Activated naive CD8-positive, alpha-beta T cell treated with anti-CD3 and anti-CD28 coated beads, Interleukin-2, amount 50 U/mL, for 24 hours (primary cell): ENCODE measurements around the gene GAREM1.

ENCODE experiments used
- ATAC-seq: fragments of 150-1000 bp; cut with Tn5 transposase; one replicate; pipeline ENCODE4 v1.10.0; 2021
- DNase-seq: peaks from one replicate; pipeline ENCODE4 v3.0.0; 2021
- H3K27ac Mint-ChIP-seq: one replicate; pipeline ENCODE4 v1.8.0; 2021; ENCODE audit warnings: mild to moderate bottlenecking, mixed read lengths
- H3K27me3 Mint-ChIP-seq: one replicate; pipeline ENCODE4 v1.8.0; 2021; ENCODE audit warnings: mixed read lengths
- H3K36me3 Mint-ChIP-seq: one replicate; pipeline ENCODE4 v1.8.0; 2021; ENCODE audit warnings: low read depth, mixed read lengths
- H3K4me1 Mint-ChIP-seq: one replicate; pipeline ENCODE4 v1.8.0; 2021; ENCODE audit warnings: mixed read lengths
- H3K4me3 Mint-ChIP-seq: one replicate; pipeline ENCODE4 v1.8.0; 2021; ENCODE audit warnings: mild to moderate bottlenecking, moderate library complexity, mixed read lengths
- H3K9me3 Mint-ChIP-seq: one replicate; pipeline ENCODE4 v1.8.0; 2021; ENCODE audit warnings: mixed read lengths

GAREM1 gene

DNA sequence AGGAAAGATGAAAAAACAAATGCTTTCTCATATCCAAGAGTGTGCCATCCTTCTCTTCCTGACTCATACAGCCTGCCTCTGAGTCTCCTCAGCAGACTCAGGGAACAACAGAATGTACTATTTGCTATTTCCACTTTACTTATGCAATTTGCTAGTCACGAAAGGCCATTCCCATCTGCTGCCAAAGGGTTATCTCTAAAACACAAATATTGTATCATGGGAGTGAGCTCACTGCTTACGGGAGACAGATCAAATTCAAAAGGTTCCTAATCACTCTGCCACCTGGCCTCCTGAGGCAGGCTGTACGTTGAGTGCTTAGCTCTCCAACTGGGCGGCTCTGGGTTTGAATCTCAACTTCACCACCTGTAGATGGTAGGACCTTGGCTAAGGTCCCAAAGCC, 92.0 kb downstream of the GAREM1 start:
- no peaks in the 10 kb centered on the region for H3K36me3 Mint-ChIP-seq
- ATAC-seq = no peak
- H3K4me3 Mint-ChIP-seq = no peak overlapping the region
- no peak for DNase-seq
- H3K4me1 Mint-ChIP-seq = no peaks in the 10 kb centered on the region
- peaks cover 3% of the 10 kb centered on the region for H3K27me3 Mint-ChIP-seq
- H3K9me3 Mint-ChIP-seq = no peaks in the 10 kb centered on the region
- H3K27ac Mint-ChIP-seq = no peak overlapping the region

- no peaks in the 10 kb centered on the region for H3K4me1 Mint-ChIP-seq
- DNase-seq = no peak
- no peaks in the 10 kb centered on the region for H3K9me3 Mint-ChIP-seq
- ATAC-seq = no peak
- no peak overlapping the region for H3K27ac Mint-ChIP-seq
- H3K27me3 Mint-ChIP-seq = peaks cover 3% of the 10 kb centered on the region
- H3K4me3 Mint-ChIP-seq = no peak overlapping the region
- H3K36me3 Mint-ChIP-seq = no peaks in the 10 kb centered on the region
Measured at GRCh38 chr18:32373995-32374394, 96.7 kb downstream of the GAREM1 start.

DNA sequence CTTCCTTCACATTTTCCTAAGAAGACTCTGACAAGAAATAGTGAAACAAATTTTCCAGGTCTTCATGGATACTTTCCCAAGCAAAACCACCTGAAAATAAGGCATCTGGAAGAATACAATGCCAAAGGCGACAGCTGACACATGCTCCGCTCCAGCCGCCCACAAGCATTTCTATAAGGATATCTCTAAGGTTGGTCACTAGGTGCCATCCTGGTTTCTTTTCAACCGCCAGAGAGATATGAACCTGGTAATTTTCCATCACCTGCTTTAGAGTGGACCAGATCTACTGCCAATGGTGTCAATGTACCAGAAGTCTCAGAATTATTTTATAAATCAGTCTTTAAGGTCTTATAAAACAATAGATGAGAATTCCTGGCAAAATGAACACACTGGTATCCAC, 97.2 kb downstream of the GAREM1 start:
- peaks cover 3% of the 10 kb centered on the region for H3K27me3 Mint-ChIP-seq
- ATAC-seq (no peak), DNase-seq (no peak)
- H3K36me3 Mint-ChIP-seq = no peaks in the 10 kb centered on the region
- no peaks in the 10 kb centered on the region for H3K9me3 Mint-ChIP-seq
- H3K27ac Mint-ChIP-seq = no peak overlapping the region
- H3K4me3 Mint-ChIP-seq = no peak overlapping the region
- no peaks in the 10 kb centered on the region for H3K4me1 Mint-ChIP-seq

- Mint-ChIP-seq H3K36me3 (no peaks in the 10 kb centered on the region), H3K27me3 (peaks cover 10% of the 10 kb centered on the region), H3K4me3 (no peak overlapping the region), H3K4me1 (no peaks in the 10 kb centered on the region), H3K27ac (no peak overlapping the region), H3K9me3 (no peaks in the 10 kb centered on the region)
- ATAC-seq (no peak), DNase-seq (no peak)
Measured at GRCh38 chr18:32372381-32373061, 98.2 kb downstream of the GAREM1 start.

GRCh38 chr18:32372047-32372380, 98.7 kb downstream of the GAREM1 start:
- Mint-ChIP-seq H3K4me3 (no peak overlapping the region), H3K36me3 (no peaks in the 10 kb centered on the region), H3K9me3 (no peaks in the 10 kb centered on the region), H3K4me1 (no peaks in the 10 kb centered on the region), H3K27me3 (peaks cover 8% of the 10 kb centered on the region), H3K27ac (no peak overlapping the region)
- DNase-seq (no peak), ATAC-seq (no peak)

- peaks cover 8% of the 10 kb centered on the region for H3K27me3 Mint-ChIP-seq
- no peak for DNase-seq
- no peaks in the 10 kb centered on the region for H3K36me3 Mint-ChIP-seq
- ATAC-seq = no peak
- H3K27ac Mint-ChIP-seq = no peak overlapping the region
- no peaks in the 10 kb centered on the region for H3K4me1 Mint-ChIP-seq
- no peak overlapping the region for H3K4me3 Mint-ChIP-seq
- no peaks in the 10 kb centered on the region for H3K9me3 Mint-ChIP-seq
Measured at GRCh38 chr18:32371384-32371783, 99.3 kb downstream of the GAREM1 start.

DNA sequence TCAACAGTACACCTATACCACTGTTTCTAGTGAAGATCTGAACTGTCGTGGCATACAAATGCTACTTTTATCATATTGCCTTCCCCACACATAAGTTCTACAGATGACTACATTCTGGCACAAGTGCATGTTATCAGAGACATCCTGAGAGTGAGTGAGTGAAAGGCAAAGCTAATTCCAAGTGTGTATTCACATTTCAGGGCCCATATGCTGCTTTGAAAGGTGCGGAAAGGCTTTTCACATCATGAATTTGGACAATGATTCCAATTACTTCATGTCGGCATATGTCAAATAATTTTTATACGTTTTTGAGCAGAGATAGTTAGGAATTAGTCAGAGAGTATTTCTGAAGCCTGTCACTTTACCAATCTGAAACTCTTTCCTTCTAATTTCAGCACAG, 101.7 kb downstream of the GAREM1 start:
- DNase-seq (no peak), ATAC-seq (no peak)
- Mint-ChIP-seq H3K9me3 (no peaks in the 10 kb centered on the region), H3K27me3 (peaks cover 10% of the 10 kb centered on the region), H3K36me3 (no peaks in the 10 kb centered on the region), H3K27ac (no peak overlapping the region), H3K4me1 (no peaks in the 10 kb centered on the region), H3K4me3 (no peak overlapping the region)

- Mint-ChIP-seq H3K36me3 (no peaks in the 10 kb centered on the region), H3K4me3 (no peak overlapping the region), H3K9me3 (no peaks in the 10 kb centered on the region), H3K27me3 (peaks cover 10% of the 10 kb centered on the region), H3K27ac (no peak overlapping the region), H3K4me1 (no peaks in the 10 kb centered on the region)
- no peak for ATAC-seq
- DNase-seq = no peak
Measured at GRCh38 chr18:32368170-32368569, 102.5 kb downstream of the GAREM1 start.

DNA sequence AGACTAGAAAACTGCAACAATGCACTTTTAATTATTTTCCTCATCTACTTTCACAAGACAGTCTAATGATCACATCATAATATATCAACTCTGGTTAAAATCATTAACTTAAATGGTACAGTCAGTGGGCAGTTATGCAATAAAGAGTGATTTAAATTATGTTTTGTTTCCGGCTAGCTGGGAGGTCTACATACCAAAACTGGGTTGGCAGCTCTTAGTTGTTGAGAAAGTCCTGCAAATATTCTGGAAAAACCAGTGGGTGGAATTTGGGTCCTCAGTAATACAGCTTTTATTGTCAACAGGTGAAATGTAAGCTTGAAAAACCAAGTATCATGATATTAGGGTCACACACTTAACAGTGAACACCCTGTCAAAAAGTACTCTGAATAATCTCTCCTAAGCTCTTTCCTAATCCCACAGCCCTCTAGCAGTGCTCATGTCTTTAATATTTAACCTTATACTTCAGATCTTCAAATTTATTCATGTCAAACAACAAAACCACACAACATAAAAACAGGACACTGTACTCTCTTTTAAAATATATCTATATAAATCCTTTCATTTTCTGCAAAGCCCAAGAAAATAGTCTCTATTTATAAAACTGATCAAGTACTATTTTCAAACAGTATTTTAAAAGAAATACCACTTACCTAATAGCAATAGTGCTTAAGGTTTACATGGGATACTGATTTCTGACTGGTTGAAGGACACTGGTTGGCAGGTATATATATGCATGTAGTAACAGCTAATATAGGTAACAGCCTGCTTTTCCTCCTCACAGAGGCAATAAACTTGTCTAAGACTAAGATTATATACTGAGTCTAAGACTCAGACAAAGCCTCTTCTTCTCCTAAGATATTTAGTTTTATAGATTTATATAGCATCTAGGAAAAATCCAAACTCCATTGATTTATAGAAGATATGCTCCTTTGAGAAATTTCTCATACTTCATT, 103.8 kb downstream of the GAREM1 start:
- ATAC-seq (no peak), DNase-seq (no peak)
- Mint-ChIP-seq H3K27me3 (peaks cover 15% of the 10 kb centered on the region), H3K4me1 (no peaks in the 10 kb centered on the region), H3K9me3 (no peaks in the 10 kb centered on the region), H3K36me3 (no peaks in the 10 kb centered on the region), H3K4me3 (no peak overlapping the region), H3K27ac (no peak overlapping the region)

DNA sequence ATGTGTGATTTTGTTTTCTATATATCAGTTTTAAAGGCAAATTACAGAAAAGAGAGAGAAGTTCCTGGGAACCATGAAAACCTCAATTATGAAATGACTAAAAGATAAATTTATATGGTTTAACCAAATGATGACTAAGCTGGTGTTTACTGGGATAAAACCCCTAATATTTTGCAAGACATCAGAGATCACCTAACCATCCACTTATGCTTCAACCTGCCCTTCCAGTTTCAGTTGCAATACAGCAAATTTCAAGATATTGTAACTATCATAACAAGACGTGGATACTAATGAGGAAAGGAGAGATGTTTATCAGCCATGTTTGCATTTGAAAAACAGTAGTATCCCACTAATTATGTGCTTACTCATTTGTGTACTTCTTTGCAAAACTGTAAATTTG, 108.2 kb downstream of the GAREM1 start:
- DNase-seq (no peak), ATAC-seq (no peak)
- Mint-ChIP-seq H3K9me3 (no peaks in the 10 kb centered on the region), H3K36me3 (no peaks in the 10 kb centered on the region), H3K4me1 (no peaks in the 10 kb centered on the region), H3K27ac (no peak overlapping the region), H3K27me3 (peaks cover 8% of the 10 kb centered on the region), H3K4me3 (no peak overlapping the region)

DNA sequence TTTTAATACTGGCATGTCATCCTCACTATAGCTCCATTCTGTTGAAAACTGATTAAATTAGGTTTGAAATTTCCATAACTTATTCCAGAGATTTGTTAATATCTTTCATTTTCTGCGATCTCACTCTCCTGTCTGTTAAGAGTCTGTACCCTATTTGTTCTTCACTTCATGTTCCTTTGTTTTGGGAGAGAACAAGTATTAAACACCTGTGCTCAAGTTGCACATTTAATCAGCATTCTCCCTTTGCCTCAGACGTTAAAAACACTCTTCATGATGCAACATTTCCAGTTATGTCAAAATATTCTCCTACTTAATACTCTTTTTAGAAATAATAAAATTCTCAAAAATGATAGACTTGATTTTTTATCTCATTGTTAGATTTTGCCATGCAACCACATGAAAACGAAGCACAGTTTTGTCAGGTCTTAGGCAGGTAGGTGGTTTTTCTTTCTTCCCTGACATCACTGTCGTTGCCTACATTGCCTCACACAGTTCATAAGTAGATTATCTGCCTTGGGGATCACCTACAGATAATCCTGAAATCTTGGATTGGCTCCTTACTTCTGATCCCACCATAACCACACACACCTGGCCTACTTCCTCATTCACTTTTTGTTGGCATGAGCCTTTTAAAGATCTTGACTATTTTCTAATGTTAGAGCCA, 109.9 kb downstream of the GAREM1 start:
- ATAC-seq (no peak), DNase-seq (no peak)
- no peak overlapping the region for H3K27ac Mint-ChIP-seq
- H3K4me3 Mint-ChIP-seq = no peak overlapping the region
- no peaks in the 10 kb centered on the region for H3K4me1 Mint-ChIP-seq
- no peaks in the 10 kb centered on the region for H3K36me3 Mint-ChIP-seq
- H3K9me3 Mint-ChIP-seq = no peaks in the 10 kb centered on the region
- peaks cover 10% of the 10 kb centered on the region for H3K27me3 Mint-ChIP-seq

DNA sequence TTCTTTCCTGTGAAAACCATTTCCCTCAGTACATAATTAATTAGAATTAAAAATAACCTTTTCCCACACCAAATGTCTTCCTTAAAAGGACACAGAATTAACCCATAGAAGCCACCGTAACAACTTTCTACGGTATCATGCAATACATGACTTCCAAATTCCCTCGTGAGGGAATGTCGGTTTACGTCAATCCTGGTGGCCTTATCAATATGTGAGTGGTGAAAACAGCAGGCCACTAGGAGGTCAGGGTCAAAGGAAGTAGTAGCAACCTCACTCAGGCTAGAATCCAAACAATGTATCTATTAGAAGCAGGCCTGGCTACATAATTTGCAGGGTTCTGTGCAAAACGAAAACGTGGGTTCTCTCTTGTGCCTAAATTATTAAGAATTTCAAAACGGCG, 112.2 kb downstream of the GAREM1 start:
- Mint-ChIP-seq H3K27ac (no peak overlapping the region), H3K36me3 (no peaks in the 10 kb centered on the region)
- no peak for DNase-seq

GRCh38 chr18:32358075-32358474, 112.6 kb downstream of the GAREM1 start:
- ATAC-seq (no peak), DNase-seq (no peak)
- H3K27ac Mint-ChIP-seq = no peak overlapping the region
- H3K4me1 Mint-ChIP-seq = no peaks in the 10 kb centered on the region
- no peaks in the 10 kb centered on the region for H3K9me3 Mint-ChIP-seq
- H3K36me3 Mint-ChIP-seq = no peaks in the 10 kb centered on the region
- H3K4me3 Mint-ChIP-seq = no peak overlapping the region
- peaks cover 8% of the 10 kb centered on the region for H3K27me3 Mint-ChIP-seq

More for the DNA sequence above, 112.2 kb downstream of the GAREM1 start:
- H3K4me1 Mint-ChIP-seq = no peaks in the 10 kb centered on the region
- H3K27me3 Mint-ChIP-seq = peaks cover 8% of the 10 kb centered on the region
- ATAC-seq = no peak
- H3K9me3 Mint-ChIP-seq = no peaks in the 10 kb centered on the region
- H3K4me3 Mint-ChIP-seq = no peak overlapping the region

- no peak for DNase-seq
- no peaks in the 10 kb centered on the region for H3K9me3 Mint-ChIP-seq
- no peak overlapping the region for H3K4me3 Mint-ChIP-seq
- no peaks in the 10 kb centered on the region for H3K36me3 Mint-ChIP-seq
- H3K27me3 Mint-ChIP-seq = peaks cover 2% of the 10 kb centered on the region
- no peaks in the 10 kb centered on the region for H3K4me1 Mint-ChIP-seq
- H3K27ac Mint-ChIP-seq = no peak overlapping the region
- ATAC-seq = no peak
Measured at GRCh38 chr18:32355896-32356295, 114.8 kb downstream of the GAREM1 start.

- H3K27ac Mint-ChIP-seq = no peak overlapping the region
Measured at GRCh38 chr18:32354518-32354917, 116.2 kb downstream of the GAREM1 start.

More at GRCh38 chr18:32354518-32354917, 116.2 kb downstream of the GAREM1 start:
- Mint-ChIP-seq H3K27me3 (peaks cover 2% of the 10 kb centered on the region), H3K4me1 (no peaks in the 10 kb centered on the region), H3K4me3 (no peak overlapping the region), H3K9me3 (no peaks in the 10 kb centered on the region), H3K36me3 (no peaks in the 10 kb centered on the region)
- no peak for DNase-seq
- ATAC-seq = no peak
